ENCODE results near the gene ARV1.

DNA sequence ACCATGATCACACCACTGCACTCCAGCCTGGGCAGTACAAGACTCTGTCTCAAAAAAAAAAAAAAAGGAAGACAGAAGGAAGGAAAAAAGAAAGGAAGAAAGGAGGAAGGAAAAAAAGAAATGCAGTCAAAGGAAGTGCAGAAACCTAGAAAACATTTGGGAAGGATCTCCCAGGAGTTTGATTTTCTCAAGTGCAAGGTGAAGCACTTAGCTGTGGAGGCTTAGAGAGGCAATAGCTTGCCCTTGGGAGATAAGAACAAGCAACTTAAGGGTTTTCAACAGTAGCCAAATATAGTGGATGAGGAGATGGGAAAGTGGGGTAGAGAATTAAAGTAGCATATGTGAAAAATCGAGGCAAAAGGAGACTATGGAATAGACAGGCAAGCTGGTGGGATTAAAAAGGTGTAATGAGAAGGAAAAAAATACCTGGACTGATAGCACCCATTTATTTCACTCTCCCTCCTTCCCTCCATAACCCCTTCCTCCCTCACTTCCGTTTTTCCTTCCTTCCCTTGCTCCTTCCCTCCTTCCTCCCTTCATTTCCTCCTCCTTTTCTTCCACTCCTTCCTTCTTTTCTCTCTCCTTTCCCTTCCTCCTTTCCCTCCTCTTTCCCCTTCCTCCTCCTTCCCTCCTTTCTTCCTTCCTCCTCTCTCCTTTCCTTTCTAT is 68.0 kb downstream of the ARV1 start:
- TF ChIP-seq, protein P1, sequence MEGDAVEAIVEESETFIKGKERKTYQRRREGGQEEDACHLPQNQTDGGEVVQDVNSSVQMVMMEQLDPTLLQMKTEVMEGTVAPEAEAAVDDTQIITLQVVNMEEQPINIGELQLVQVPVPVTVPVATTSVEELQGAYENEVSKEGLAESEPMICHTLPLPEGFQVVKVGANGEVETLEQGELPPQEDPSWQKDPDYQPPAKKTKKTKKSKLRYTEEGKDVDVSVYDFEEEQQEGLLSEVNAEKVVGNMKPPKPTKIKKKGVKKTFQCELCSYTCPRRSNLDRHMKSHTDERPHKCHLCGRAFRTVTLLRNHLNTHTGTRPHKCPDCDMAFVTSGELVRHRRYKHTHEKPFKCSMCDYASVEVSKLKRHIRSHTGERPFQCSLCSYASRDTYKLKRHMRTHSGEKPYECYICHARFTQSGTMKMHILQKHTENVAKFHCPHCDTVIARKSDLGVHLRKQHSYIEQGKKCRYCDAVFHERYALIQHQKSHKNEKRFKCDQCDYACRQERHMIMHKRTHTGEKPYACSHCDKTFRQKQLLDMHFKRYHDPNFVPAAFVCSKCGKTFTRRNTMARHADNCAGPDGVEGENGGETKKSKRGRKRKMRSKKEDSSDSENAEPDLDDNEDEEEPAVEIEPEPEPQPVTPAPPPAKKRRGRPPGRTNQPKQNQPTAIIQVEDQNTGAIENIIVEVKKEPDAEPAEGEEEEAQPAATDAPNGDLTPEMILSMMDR (IDR thresholded peaks at IDR 0.05; ENCODE audit: low read depth, low read length), result no peak
- TF ChIP-seq EZH2phosphoT487 (IDR thresholded peaks at IDR 0.05; ENCODE audit: low read depth), result no peak

Data from OCI-LY3 (cell line).